ENCODE measurements around the gene RYR3.

RYR3 gene

DNA sequence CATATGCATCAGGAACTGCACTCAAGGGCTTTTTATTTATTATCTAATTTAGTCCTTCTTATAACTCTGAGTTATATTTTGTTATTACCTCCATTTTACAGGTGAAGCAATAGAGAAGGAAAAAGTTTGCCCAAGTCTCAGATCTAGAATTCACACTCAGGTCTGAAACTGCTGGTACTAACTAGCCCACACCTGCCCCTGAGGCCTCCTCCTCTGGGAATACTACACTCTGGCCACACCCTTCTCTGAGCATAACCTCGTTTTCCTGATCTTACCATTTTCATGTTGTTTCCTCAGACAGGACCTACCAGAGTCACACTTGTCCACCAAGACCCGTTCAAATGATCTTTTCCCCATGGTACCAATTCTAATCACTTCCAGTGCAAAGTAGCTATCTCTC is 563.4 kb downstream of the RYR3 start:
- H3K4me2 ChIP-seq (ENCODE audit: low read length): no peak overlapping the region
- no peak overlapping the region for H4K12ac ChIP-seq (ENCODE audit: low read depth, low read length)
- no peak overlapping the region for H2AK5ac ChIP-seq (ENCODE audit: low read length)
- H2BK5ac ChIP-seq (ENCODE audit: low read depth, low read length, poor library complexity): no peak overlapping the region
- no peak overlapping the region for H2BK12ac ChIP-seq (ENCODE audit: low read length)
- no peak overlapping the region for H3K23ac ChIP-seq (ENCODE audit: low read length)
- H4K91ac ChIP-seq (ENCODE audit: low read depth, low read length): no peak overlapping the region
- no peak overlapping the region for H3K9ac ChIP-seq (ENCODE audit: low read length)
- no peaks in the 10 kb centered on the region for H3K36me3 ChIP-seq (ENCODE audit: control insufficient read depth in 1 of 2, insufficient read depth in 2 of 2, low read length in 2 of 2)
- peaks cover 0 to 2% of the 10 kb centered on the region in 2 experiments for H3K4me1 ChIP-seq (ENCODE audit: control insufficient read depth in 1 of 2, insufficient read depth in 2 of 2, low read length in 2 of 2)
- H3K79me2 ChIP-seq (ENCODE audit: control insufficient read depth, insufficient read depth, low read length, poor library complexity): no peaks in the 10 kb centered on the region
- H3K9me3 ChIP-seq (ENCODE audit: insufficient read depth, low read depth, low read length): no peaks in the 10 kb centered on the region
- H2AFZ ChIP-seq (ENCODE audit: insufficient read depth, low read length, poor library complexity): no peak overlapping the region
- H3K27ac ChIP-seq (ENCODE audit: low read depth, low read length): no peak overlapping the region
- no peaks in the 10 kb centered on the region for H3K27me3 ChIP-seq (ENCODE audit: insufficient read depth, low read length)
- no peak overlapping the region for H3K4me3 ChIP-seq (ENCODE audit: low read depth, low read length)
- H4K8ac ChIP-seq (ENCODE audit: low read depth, low read length): no peak overlapping the region
- no peak overlapping the region for H2BK120ac ChIP-seq (ENCODE audit: insufficient read depth, low read length, poor library complexity)
- no peak overlapping the region for H3K4ac ChIP-seq (ENCODE audit: low read depth, low read length)
- H3K14ac ChIP-seq (ENCODE audit: low read length): no peak overlapping the region
- no CpG with 5 or more reads among the region's 2 CpGs for WGBS (ENCODE audit: extremely low coverage, insufficient coverage, insufficient read length)
- no peak overlapping the region for H3K18ac ChIP-seq (ENCODE audit: low read length)
- peak; percentile 72 to 76 for DNase-seq
- H3K79me1 ChIP-seq (ENCODE audit: low read length): peaks cover 2% of the 10 kb centered on the region

DNA sequence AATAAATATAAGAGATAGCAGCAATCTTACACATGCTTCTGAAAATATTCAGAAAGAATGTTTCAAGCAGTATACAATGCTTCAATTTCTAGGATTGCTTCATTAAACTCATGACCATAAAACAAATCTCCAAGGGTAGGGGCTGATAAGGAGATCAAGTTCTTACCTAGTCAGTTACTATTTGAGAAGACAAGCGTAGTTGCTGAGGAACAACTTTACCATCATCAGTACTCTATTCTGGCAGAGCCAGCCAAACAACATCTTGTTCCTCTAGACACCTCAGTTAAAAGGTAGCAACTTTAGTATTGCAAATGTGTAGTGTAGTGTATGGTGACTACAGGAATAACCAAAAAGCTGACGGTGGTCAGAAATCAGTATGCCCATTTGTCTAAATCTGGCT is 572.2 kb downstream of the RYR3 start:
- H3K9ac ChIP-seq (ENCODE audit: low read length): no peak overlapping the region
- H2BK5ac ChIP-seq (ENCODE audit: low read depth, low read length, poor library complexity): no peak overlapping the region
- H3K79me1 ChIP-seq (ENCODE audit: low read length): no peaks in the 10 kb centered on the region
- no peak overlapping the region for H3K23ac ChIP-seq (ENCODE audit: low read length)
- H3K27ac ChIP-seq (ENCODE audit: low read depth, low read length): no peak overlapping the region
- no peak overlapping the region for H4K8ac ChIP-seq (ENCODE audit: low read depth, low read length)
- no peaks in the 10 kb centered on the region for H3K36me3 ChIP-seq (ENCODE audit: control insufficient read depth in 1 of 2, insufficient read depth in 2 of 2, low read length in 2 of 2)
- H3K79me2 ChIP-seq (ENCODE audit: control insufficient read depth, insufficient read depth, low read length, poor library complexity): no peaks in the 10 kb centered on the region
- H3K9me3 ChIP-seq (ENCODE audit: insufficient read depth, low read depth, low read length): no peaks in the 10 kb centered on the region
- peak; percentile 50 to 85 for DNase-seq
- H4K91ac ChIP-seq (ENCODE audit: low read depth, low read length): no peak overlapping the region
- no peak overlapping the region for H3K14ac ChIP-seq (ENCODE audit: low read length)
- no CpG with 5 or more reads among the region's 2 CpGs for WGBS (ENCODE audit: extremely low coverage, insufficient coverage, insufficient read length)
- no peak overlapping the region for H4K12ac ChIP-seq (ENCODE audit: low read depth, low read length)
- no peak overlapping the region for H2AFZ ChIP-seq (ENCODE audit: insufficient read depth, low read length, poor library complexity)
- no peaks in the 10 kb centered on the region for H3K27me3 ChIP-seq (ENCODE audit: insufficient read depth, low read length)
- no peak overlapping the region for H3K4me2 ChIP-seq (ENCODE audit: low read length)
- no peak overlapping the region for H2BK12ac ChIP-seq (ENCODE audit: low read length)
- no peak overlapping the region for H2BK120ac ChIP-seq (ENCODE audit: insufficient read depth, low read length, poor library complexity)
- no peaks in the 10 kb centered on the region for H3K4me1 ChIP-seq (ENCODE audit: control insufficient read depth in 1 of 2, insufficient read depth in 2 of 2, low read length in 2 of 2)
- H2AK5ac ChIP-seq (ENCODE audit: low read length): no peak overlapping the region
- H3K18ac ChIP-seq (ENCODE audit: low read length): no peak overlapping the region
- no peak overlapping the region for H3K4me3 ChIP-seq (ENCODE audit: low read depth, low read length)
- H3K4ac ChIP-seq (ENCODE audit: low read depth, low read length): no peak overlapping the region

DNA sequence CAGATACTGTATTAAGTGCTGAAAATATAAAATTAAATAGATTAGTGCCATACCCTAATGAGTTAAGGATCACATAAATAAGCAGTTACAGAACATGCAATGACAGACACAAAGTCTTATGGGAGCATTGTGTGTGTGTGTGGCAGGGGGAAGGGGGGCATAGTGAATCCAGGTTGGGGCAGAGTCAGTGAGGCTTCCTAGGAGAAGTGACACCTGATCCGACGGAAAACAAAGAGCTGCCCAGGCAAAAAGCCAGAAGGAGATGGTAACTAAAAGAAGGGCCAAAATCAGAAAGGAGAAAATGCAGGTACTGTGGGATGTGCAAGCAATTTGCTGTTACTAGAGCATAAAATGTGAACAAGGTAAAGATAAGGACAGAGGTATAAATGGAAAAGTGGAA is 577.4 kb downstream of the RYR3 start:
- H3K4me2 ChIP-seq (ENCODE audit: low read length): no peak overlapping the region
- H3K9me3 ChIP-seq (ENCODE audit: insufficient read depth, low read depth, low read length): no peaks in the 10 kb centered on the region
- no peak overlapping the region for H4K12ac ChIP-seq (ENCODE audit: low read depth, low read length)
- no peaks in the 10 kb centered on the region for H3K79me1 ChIP-seq (ENCODE audit: low read length)
- no peaks in the 10 kb centered on the region for H3K27me3 ChIP-seq (ENCODE audit: insufficient read depth, low read length)
- no peak overlapping the region for H4K91ac ChIP-seq (ENCODE audit: low read depth, low read length)
- H3K4me1 ChIP-seq (ENCODE audit: control insufficient read depth in 1 of 2, insufficient read depth in 2 of 2, low read length in 2 of 2): no peaks in the 10 kb centered on the region
- no peaks in the 10 kb centered on the region for H3K36me3 ChIP-seq (ENCODE audit: control insufficient read depth in 1 of 2, insufficient read depth in 2 of 2, low read length in 2 of 2)
- no peaks in the 10 kb centered on the region for H3K79me2 ChIP-seq (ENCODE audit: control insufficient read depth, insufficient read depth, low read length, poor library complexity)
- H2AFZ ChIP-seq (ENCODE audit: insufficient read depth, low read length, poor library complexity): no peak overlapping the region
- H2BK120ac ChIP-seq (ENCODE audit: insufficient read depth, low read length, poor library complexity): no peak overlapping the region
- no peak overlapping the region for H3K9ac ChIP-seq (ENCODE audit: low read length)
- no peak overlapping the region for H3K27ac ChIP-seq (ENCODE audit: low read depth, low read length)
- H2BK5ac ChIP-seq (ENCODE audit: low read depth, low read length, poor library complexity): no peak overlapping the region
- peak in 1 of 2 donors; percentile 38 for DNase-seq
- H4K8ac ChIP-seq (ENCODE audit: low read depth, low read length): no peak overlapping the region
- H2AK5ac ChIP-seq (ENCODE audit: low read length): no peak overlapping the region
- H3K14ac ChIP-seq (ENCODE audit: low read length): no peak overlapping the region
- H3K4me3 ChIP-seq (ENCODE audit: low read depth, low read length): no peak overlapping the region
- H3K18ac ChIP-seq (ENCODE audit: low read length): no peak overlapping the region
- no peak overlapping the region for H3K23ac ChIP-seq (ENCODE audit: low read length)
- no peak overlapping the region for H3K4ac ChIP-seq (ENCODE audit: low read depth, low read length)
- H2BK12ac ChIP-seq (ENCODE audit: low read length): no peak overlapping the region
- WGBS (ENCODE audit: extremely low coverage, insufficient coverage, insufficient read length): no CpG with 5 or more reads among the region's 2 CpGs

DNA sequence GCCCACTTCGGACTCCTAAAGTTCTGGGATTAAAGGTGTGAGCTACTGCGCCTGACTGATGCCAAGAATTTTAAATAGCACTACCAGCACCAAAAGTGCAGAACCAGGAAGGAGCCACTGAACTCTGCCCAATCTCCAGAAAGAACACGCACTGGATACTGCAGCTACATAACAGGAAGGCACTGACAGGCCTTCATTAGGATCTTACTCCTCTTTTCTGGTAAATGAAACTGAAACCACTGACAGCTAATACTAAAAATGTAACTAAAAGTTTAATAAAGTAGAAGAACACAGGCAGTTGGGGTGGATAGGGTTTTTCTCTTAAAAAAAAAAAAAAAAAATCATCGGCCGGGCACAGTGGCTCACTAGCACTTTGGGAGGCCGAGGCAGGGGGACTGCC is 583.4 kb downstream of the RYR3 start:
- H3K79me2 ChIP-seq (ENCODE audit: control insufficient read depth, insufficient read depth, low read length, poor library complexity): no peaks in the 10 kb centered on the region
- H3K4me3 ChIP-seq (ENCODE audit: low read depth, low read length): no peak overlapping the region
- H3K9ac ChIP-seq (ENCODE audit: low read length): no peak overlapping the region
- no CpG with 5 or more reads among the region's 6 CpGs for WGBS (ENCODE audit: extremely low coverage, insufficient coverage, insufficient read length)
- H3K23ac ChIP-seq (ENCODE audit: low read length): no peak overlapping the region
- no peak overlapping the region for H3K4me2 ChIP-seq (ENCODE audit: low read length)
- H4K8ac ChIP-seq (ENCODE audit: low read depth, low read length): no peak overlapping the region
- no peak overlapping the region for H3K14ac ChIP-seq (ENCODE audit: low read length)
- H2AK5ac ChIP-seq (ENCODE audit: low read length): no peak overlapping the region
- no peak overlapping the region for H4K91ac ChIP-seq (ENCODE audit: low read depth, low read length)
- no peak overlapping the region for H2BK12ac ChIP-seq (ENCODE audit: low read length)
- H3K18ac ChIP-seq (ENCODE audit: low read length): no peak overlapping the region
- no peaks in the 10 kb centered on the region for H3K79me1 ChIP-seq (ENCODE audit: low read length)
- H2BK120ac ChIP-seq (ENCODE audit: insufficient read depth, low read length, poor library complexity): no peak overlapping the region
- DNase-seq: no peak
- no peak overlapping the region for H2BK5ac ChIP-seq (ENCODE audit: low read depth, low read length, poor library complexity)
- H4K12ac ChIP-seq (ENCODE audit: low read depth, low read length): no peak overlapping the region
- H3K27me3 ChIP-seq (ENCODE audit: insufficient read depth, low read length): no peaks in the 10 kb centered on the region
- H3K9me3 ChIP-seq (ENCODE audit: insufficient read depth, low read depth, low read length): no peaks in the 10 kb centered on the region
- no peak overlapping the region for H3K4ac ChIP-seq (ENCODE audit: low read depth, low read length)
- no peak overlapping the region for H3K27ac ChIP-seq (ENCODE audit: low read depth, low read length)
- H3K36me3 ChIP-seq (ENCODE audit: control insufficient read depth in 1 of 2, insufficient read depth in 2 of 2, low read length in 2 of 2): no peaks in the 10 kb centered on the region
- H3K4me1 ChIP-seq (ENCODE audit: control insufficient read depth in 1 of 2, insufficient read depth in 2 of 2, low read length in 2 of 2): no peaks in the 10 kb centered on the region
- no peak overlapping the region for H2AFZ ChIP-seq (ENCODE audit: insufficient read depth, low read length, poor library complexity)
